ENCODE data around the gene RNASE12. TPM values are rescaled to one million over a fixed set of nuclear protein-coding genes. Genes with fewer than 3 reads are reported as not detected.

Gene RNASE12
- total RNA-seq, result not detected in 2 replicates

DNA sequence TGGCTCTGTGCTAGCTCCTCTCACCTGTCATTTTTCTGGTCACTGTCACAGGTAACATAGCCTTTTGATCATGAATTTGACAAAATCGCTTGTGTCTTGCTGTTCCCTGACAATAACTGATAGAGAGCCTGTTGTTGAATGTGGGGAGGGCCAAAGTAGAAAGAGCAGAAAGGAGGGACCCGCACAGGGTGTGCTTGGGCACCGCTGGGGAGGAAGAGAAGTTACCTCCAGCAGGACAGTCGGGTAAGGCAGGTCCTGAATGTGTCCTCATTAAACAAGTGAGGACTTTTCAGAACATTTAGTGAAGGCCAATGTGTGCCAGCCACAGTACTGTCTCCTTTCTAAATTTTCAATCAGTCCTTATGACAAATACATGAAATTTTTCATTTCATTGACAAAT lies at the start of gene RNASE12:
Gene RNASE12, minus strand, starts transcription at position 142 of the 400 bp plus-strand sequence. CDS start 653 bp downstream, outside the sequence.
- no peak within 1 kb of the TSS for H3K27ac Mint-ChIP-seq
- intact Hi-C loops (cut with micrococcal nuclease), result no loop called here
- H3K9me3 Mint-ChIP-seq, result no peaks in the 10 kb centered on the region
- peaks cover 4% of the 10 kb centered on the region for H3K4me1 Mint-ChIP-seq
- no peak within 1 kb of the TSS for H3K4me3 Mint-ChIP-seq
- DNase-seq, result no peak
- H3K36me3 Mint-ChIP-seq (ENCODE audit: low read depth), result no peaks in the 10 kb centered on the region
- H3K27me3 Mint-ChIP-seq, result peaks cover 11% of the 10 kb centered on the region

- Mint-ChIP-seq H3K4me3 (peak overlapping the region; percentile 88), H3K9me3 (peaks cover 7% of the 10 kb centered on the region), H3K36me3 (ENCODE audit: low read depth) (peaks cover 4% of the 10 kb centered on the region), H3K27me3 (peaks cover 75% of the 10 kb centered on the region), H3K27ac (peak overlapping the region; percentile 84), H3K4me1 (peaks cover 36% of the 10 kb centered on the region)
- intact Hi-C loops (cut with micrococcal nuclease), result loop anchor here (1.0 to 5.0 kb wide), 5 partner anchors 8 to 339 kb away; no protein-coding TSS in a partner anchor
- peak; percentile 89 for DNase-seq
These were observed 41.9 kb upstream of the RNASE12 start for GRCh38 chr14:20632831-20633691.

- intact Hi-C loops (cut with micrococcal nuclease), result loop anchor here (1.0 to 5.0 kb wide), 2 partner anchors 19 to 340 kb away; no protein-coding TSS in a partner anchor
- Mint-ChIP-seq H3K27ac (peak overlapping the region; percentile 84), H3K9me3 (peaks cover 7% of the 10 kb centered on the region), H3K36me3 (ENCODE audit: low read depth) (peaks cover 4% of the 10 kb centered on the region), H3K4me1 (peaks cover 42% of the 10 kb centered on the region), H3K4me3 (peak overlapping the region; percentile 88), H3K27me3 (peaks cover 79% of the 10 kb centered on the region)
- no peak for DNase-seq
These were observed 41.3 kb upstream of the RNASE12 start for GRCh38 chr14:20632448-20632830.

DNA sequence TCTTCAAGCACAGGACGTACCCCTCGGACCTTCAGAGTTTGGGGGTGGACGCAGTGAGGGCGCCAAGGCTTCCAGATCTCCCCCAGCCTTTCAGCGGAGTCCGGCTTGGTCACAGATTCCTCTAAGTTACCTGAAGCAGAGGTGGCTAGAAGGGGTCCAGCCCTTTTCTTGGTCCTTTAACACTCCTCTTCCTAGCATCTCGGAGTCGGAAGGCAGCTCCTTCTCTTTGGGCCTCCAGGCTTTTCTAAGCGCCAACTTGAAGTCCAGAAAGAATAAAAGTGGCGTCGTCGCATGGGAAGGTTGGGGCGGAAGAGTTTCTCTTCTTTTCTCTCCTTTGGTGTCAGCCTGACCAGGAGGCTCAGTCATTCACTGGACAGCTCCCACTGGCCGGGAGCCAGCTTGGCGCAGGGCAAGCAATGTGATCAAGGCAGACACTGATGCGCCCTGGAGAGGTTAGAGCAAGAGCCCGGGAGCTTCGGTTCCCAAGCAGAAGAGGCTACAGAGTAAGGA lies 40.8 kb upstream of the RNASE12 start:
- Mint-ChIP-seq H3K9me3 (peaks cover 7% of the 10 kb centered on the region), H3K36me3 (ENCODE audit: low read depth) (peaks cover 4% of the 10 kb centered on the region)

GRCh38 chr14:20631023-20631879 lies 40.1 kb upstream of the RNASE12 start:
- Mint-ChIP-seq H3K9me3 (peaks cover 7% of the 10 kb centered on the region), H3K27me3 (peaks cover 82% of the 10 kb centered on the region), H3K27ac (peak overlapping the region; percentile 81), H3K4me3 (peak overlapping the region; percentile 88), H3K36me3 (ENCODE audit: low read depth) (peaks cover 4% of the 10 kb centered on the region), H3K4me1 (peaks cover 49% of the 10 kb centered on the region)
- DNase-seq, result peak; percentile 82
- intact Hi-C loops (cut with micrococcal nuclease), result loop anchor here (5.0 kb wide), 1 partner anchor 341 kb away; no protein-coding TSS in a partner anchor

More for the DNA sequence above, 40.8 kb upstream of the RNASE12 start:
- Mint-ChIP-seq H3K27me3 (peaks cover 82% of the 10 kb centered on the region), H3K4me1 (peaks cover 46% of the 10 kb centered on the region), H3K4me3 (peak overlapping the region; percentile 88), H3K27ac (peak overlapping the region; percentile 29)
- peak; percentile 71 for DNase-seq
- intact Hi-C loops (cut with micrococcal nuclease), result loop anchor here (1.0 to 5.0 kb wide), 2 partner anchors 19 to 340 kb away; no protein-coding TSS in a partner anchor

GRCh38 chr14:20630340-20631022 lies 39.3 kb upstream of the RNASE12 start:
- H3K36me3 Mint-ChIP-seq (ENCODE audit: low read depth), result peaks cover 4% of the 10 kb centered on the region
- peak overlapping the region; percentile 81 for H3K27ac Mint-ChIP-seq
- peak overlapping the region; percentile 87 for H3K4me3 Mint-ChIP-seq
- peaks cover 82% of the 10 kb centered on the region for H3K27me3 Mint-ChIP-seq
- intact Hi-C loops (cut with micrococcal nuclease), result loop anchor here (5.0 kb wide), 1 partner anchor 342 kb away; no protein-coding TSS in a partner anchor
- peaks cover 7% of the 10 kb centered on the region for H3K9me3 Mint-ChIP-seq
- peak; percentile 76 for DNase-seq
- H3K4me1 Mint-ChIP-seq, result peaks cover 53% of the 10 kb centered on the region

DNA sequence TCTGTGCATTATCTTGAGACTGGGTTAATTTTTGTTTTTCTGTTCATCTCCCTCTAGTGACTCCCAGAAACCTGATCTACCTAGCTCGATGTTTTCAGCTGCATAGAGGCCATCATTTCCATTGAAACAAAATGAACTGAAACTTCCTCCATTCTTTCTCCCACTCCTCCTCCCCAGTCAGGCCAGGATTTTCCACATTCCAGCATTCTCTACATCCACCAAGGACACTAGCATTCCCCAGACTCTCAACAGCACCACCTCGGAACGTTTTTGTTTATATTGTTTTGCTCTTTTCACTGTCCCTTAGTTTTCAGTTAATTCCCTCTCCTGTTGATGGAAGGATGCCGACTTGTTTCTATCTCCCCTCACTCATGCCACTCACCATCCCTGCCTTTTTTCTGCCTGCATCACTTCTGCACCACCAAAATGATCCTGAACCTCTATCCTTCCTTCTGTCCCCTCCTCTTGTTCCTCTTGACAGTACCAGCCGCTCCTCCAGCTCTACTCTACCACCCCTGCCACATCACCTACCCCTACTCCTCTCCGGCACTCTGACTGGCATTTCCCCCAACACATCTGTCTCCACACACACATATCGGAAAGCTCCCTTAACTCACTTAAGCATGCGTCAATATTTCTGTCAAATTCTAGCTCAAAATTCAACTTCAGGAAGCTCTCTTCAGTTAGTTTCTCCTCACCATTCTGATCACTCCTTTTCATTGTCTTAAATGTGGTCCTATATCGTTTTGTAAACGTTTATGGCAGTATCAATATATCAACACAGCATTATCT lies 37.1 kb upstream of the RNASE12 start:
- intact Hi-C loops (cut with micrococcal nuclease), result no loop called here
- H3K36me3 Mint-ChIP-seq (ENCODE audit: low read depth), result peaks cover 4% of the 10 kb centered on the region
- peaks cover 78% of the 10 kb centered on the region for H3K27me3 Mint-ChIP-seq
- no peak for DNase-seq
- H3K9me3 Mint-ChIP-seq, result peaks cover 4% of the 10 kb centered on the region
- peak overlapping the region; percentile 15 for H3K4me3 Mint-ChIP-seq
- peaks cover 66% of the 10 kb centered on the region for H3K4me1 Mint-ChIP-seq
- H3K27ac Mint-ChIP-seq, result no peak overlapping the region

GRCh38 chr14:20627346-20628027 lies 36.3 kb upstream of the RNASE12 start:
- Mint-ChIP-seq H3K27ac (peak overlapping the region; percentile 21), H3K4me3 (peak overlapping the region; percentile 15), H3K4me1 (peaks cover 65% of the 10 kb centered on the region), H3K27me3 (peaks cover 73% of the 10 kb centered on the region), H3K36me3 (ENCODE audit: low read depth) (peaks cover 3% of the 10 kb centered on the region), H3K9me3 (peaks cover 4% of the 10 kb centered on the region)
- intact Hi-C loops (cut with micrococcal nuclease), result no loop called here
- no peak for DNase-seq

DNA sequence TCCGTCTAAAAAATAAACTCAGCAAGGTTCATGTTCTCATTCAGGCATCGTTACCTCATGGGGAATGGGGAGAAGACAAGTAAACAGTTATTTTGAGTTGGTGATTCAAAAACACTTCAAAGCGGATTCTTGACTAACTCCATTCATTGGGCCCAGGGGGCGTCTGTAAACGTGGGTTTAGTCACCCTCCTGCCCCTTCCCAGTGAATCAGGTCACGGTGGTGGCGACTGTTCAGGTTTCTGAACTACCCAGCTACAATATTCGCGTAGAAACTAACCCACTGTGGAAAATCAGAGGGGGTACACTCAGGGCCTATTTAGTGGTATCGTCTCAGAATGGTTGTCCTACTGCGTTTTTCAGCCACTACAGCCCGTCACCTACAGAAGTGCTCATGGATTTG lies 35.1 kb upstream of the RNASE12 start:
- H3K27me3 Mint-ChIP-seq, result peaks cover 70% of the 10 kb centered on the region
- DNase-seq, result no peak
- peaks cover 58% of the 10 kb centered on the region for H3K4me1 Mint-ChIP-seq
- H3K9me3 Mint-ChIP-seq, result peaks cover 4% of the 10 kb centered on the region
- no peak overlapping the region for H3K27ac Mint-ChIP-seq
- peaks cover 3% of the 10 kb centered on the region for H3K36me3 Mint-ChIP-seq (ENCODE audit: low read depth)
- no peak overlapping the region for H3K4me3 Mint-ChIP-seq
- intact Hi-C loops (cut with micrococcal nuclease), result no loop called here

- peak; percentile 81 for DNase-seq
- intact Hi-C loops (cut with micrococcal nuclease), result loop anchor here (1.0 kb wide), 2 partner anchors 9 to 11 kb away; no protein-coding TSS in a partner anchor
- H3K4me1 Mint-ChIP-seq, result peaks cover 48% of the 10 kb centered on the region
- H3K4me3 Mint-ChIP-seq, result peak overlapping the region; percentile 80
- peaks cover 56% of the 10 kb centered on the region for H3K27me3 Mint-ChIP-seq
- H3K36me3 Mint-ChIP-seq (ENCODE audit: low read depth), result peaks cover 3% of the 10 kb centered on the region
- peaks cover 4% of the 10 kb centered on the region for H3K9me3 Mint-ChIP-seq
- H3K27ac Mint-ChIP-seq, result peak overlapping the region; percentile 83
These were observed 33.4 kb upstream of the RNASE12 start for GRCh38 chr14:20624495-20625070.

DNA sequence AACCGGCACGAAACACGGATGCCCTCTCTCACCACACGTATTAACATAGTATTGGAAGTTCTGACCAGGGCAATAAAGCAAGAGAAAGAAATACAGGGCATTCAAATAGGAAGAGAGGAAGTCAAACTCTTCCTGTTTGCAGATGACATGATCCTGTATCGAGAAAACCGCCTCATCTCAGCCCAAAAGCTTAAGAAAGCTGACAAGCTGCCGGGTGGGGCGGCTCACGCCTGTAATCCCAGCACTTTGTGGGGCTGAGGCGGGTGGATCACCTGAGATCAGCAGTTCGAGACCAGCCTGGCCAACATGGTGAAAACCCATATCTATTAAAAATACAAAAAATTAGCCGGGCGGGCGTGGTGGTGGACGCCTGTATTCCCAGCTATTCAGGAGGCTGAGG lies 32.6 kb upstream of the RNASE12 start:
- Mint-ChIP-seq H3K9me3 (peaks cover 4% of the 10 kb centered on the region), H3K4me1 (peaks cover 48% of the 10 kb centered on the region), H3K4me3 (peak overlapping the region; percentile 80), H3K36me3 (ENCODE audit: low read depth) (peaks cover 3% of the 10 kb centered on the region), H3K27me3 (peaks cover 52% of the 10 kb centered on the region), H3K27ac (no peak overlapping the region)
- intact Hi-C loops (cut with micrococcal nuclease), result no loop called here
- no peak for DNase-seq
